Epithelial cell of esophagus (primary cell): Measurements from ENCODE around the gene PSD2.
"Not testable (repeated sequence)": the region's sequence is repeated elsewhere in the genome, so short reads cannot be mapped to it uniquely, and the experiment has no call there.

Source experiments
- DNase-seq: peaks from one replicate; pipeline ENCODE4 v3.0.0; 2010; ENCODE audit warnings: low read depth
- H3K4me3 ChIP-seq: 2 replicates; pipeline ENCODE4 v1.5.1; 2011; ENCODE audit warnings: mild to moderate bottlenecking, low read length, control low read depth
- TF ChIP-seq, protein P1 (sequence below): IDR thresholded peaks from 2 replicates; pipeline ENCODE4 v1.5.1; 2011; ENCODE audit warnings: low read depth, mild to moderate bottlenecking, low read length, control low read depth, inconsistent platforms; ENCODE audit not compliant: insufficient read depth; ENCODE audit errors: missing control alignments

PSD2 gene

DNA sequence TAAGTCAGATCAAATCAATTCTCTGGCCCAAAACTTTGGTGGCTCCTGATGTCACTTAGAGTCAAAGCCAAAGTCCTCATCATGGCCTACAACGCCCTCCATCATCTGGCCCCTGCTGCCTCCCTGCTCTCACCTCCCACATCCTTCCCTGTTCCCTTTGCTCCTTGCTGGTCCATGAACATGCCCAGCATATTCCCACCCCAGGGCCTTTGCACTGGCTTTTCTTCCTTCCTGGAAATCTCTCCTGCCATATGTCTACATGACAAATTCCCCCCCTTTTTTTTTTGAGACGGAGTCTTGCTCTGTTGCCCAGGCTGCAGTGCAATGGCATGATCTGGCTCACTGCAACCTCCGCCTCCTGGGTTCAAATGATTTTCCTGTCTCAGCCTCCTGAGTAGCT, 11.1 kb upstream of the PSD2 start:
- no peak overlapping the region for H3K4me3 ChIP-seq
- TF ChIP-seq, protein P1, sequence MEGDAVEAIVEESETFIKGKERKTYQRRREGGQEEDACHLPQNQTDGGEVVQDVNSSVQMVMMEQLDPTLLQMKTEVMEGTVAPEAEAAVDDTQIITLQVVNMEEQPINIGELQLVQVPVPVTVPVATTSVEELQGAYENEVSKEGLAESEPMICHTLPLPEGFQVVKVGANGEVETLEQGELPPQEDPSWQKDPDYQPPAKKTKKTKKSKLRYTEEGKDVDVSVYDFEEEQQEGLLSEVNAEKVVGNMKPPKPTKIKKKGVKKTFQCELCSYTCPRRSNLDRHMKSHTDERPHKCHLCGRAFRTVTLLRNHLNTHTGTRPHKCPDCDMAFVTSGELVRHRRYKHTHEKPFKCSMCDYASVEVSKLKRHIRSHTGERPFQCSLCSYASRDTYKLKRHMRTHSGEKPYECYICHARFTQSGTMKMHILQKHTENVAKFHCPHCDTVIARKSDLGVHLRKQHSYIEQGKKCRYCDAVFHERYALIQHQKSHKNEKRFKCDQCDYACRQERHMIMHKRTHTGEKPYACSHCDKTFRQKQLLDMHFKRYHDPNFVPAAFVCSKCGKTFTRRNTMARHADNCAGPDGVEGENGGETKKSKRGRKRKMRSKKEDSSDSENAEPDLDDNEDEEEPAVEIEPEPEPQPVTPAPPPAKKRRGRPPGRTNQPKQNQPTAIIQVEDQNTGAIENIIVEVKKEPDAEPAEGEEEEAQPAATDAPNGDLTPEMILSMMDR: no peak
- DNase-seq: no peak

- DNase-seq: no peak
- H3K4me3 ChIP-seq: no peak overlapping the region
- TF ChIP-seq, protein P1: no peak
These were observed 8.4 kb upstream of the PSD2 start for GRCh38 chr5:139787257-139787567.

GRCh38 chr5:139787568-139788293, 7.9 kb upstream of the PSD2 start:
- peak overlapping the region; percentile 56 for H3K4me3 ChIP-seq
- TF ChIP-seq, protein P1: peak; percentile 91
- peak; percentile 70 for DNase-seq

DNA sequence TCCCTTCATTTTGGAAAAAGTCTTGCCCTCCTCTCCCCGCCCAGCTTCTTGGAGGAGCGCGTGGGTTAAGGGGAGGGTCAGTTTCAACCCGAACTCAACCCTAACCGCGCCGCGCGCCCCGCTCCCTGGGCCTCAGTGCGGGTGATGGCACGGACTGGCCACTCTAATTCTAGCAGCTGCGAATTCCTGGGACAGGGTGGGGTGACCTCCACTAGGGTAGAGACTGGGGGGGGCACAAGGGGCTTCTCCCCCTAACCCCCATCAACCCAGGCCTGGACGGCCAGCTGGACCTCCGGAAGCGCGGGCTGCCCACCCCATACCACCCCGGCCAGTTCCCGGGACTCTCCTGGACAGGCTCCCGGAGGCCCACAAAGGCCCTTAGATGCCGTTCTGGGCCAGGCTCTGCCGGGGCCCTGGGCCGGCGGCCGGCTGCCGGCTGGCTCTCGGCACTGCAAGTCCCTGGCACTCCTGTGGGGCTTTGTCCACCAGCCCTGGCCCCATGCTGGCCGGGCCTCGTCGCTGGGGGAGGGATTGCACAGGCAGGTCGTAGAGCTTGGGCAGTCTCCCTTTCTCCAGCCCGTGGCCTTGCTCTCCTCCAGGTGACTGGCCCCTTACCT, 7.2 kb upstream of the PSD2 start:
- DNase-seq: no peak
- TF ChIP-seq, protein P1: no peak
- peak overlapping the region; percentile 11 for H3K4me3 ChIP-seq

GRCh38 chr5:139789116-139789844, 6.3 kb upstream of the PSD2 start:
- no peak for DNase-seq
- TF ChIP-seq, protein P1: no peak
- no peak overlapping the region for H3K4me3 ChIP-seq

DNA sequence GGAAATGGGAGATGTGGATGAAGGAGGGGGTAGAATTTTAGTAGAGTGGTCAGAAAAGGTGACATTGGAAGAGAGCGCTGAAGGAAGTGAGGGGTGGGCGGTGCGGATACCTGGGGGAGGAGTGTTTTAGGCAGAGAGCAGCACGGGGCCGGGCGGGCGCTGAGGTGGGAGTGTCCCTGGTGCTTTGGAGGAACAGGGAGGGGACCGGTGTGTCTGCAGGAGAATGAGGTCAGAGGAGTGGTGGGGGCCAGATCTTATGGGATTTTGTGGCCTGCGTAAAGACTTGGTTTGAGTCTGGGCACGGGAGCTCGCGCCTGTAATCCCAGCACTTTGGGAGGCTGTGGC, 5.8 kb upstream of the PSD2 start:
- TF ChIP-seq, protein P1: no peak
- H3K4me3 ChIP-seq: no peak overlapping the region
- DNase-seq: no peak

GRCh38 chr5:139792218-139792617, 3.4 kb upstream of the PSD2 start:
- no peak for DNase-seq
- TF ChIP-seq, protein P1: no peak
- no peak overlapping the region for H3K4me3 ChIP-seq

DNA sequence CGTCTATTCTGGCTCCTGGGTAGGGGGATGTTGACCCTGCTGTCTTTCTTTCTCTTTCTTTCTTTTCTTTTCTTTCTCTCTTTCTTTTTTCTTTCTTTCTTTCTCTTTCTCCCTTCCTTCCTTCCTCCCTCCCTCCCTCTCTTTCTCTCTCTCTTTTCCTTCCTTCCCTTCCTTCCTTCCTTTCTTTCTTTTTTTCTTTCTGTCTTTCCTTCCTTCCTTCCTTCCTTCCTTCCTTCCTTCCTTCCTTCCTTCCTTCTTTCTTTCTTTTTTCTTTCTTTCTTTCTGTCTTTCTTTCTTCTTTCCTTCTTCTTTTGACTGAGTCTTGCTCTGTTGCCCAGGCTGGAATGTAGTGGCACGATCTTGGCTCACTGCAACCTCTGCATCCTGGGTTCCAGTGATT, 3.0 kb upstream of the PSD2 start:
- H3K4me3 ChIP-seq, DNase-seq: not testable (repeated sequence)
